Testis (tissue), 3 donors: Measurements from ENCODE around the gene SEC24A. TPM values are rescaled to one million over a fixed set of nuclear protein-coding genes. Genes with fewer than 3 reads are reported as not detected.
"Not testable (repeated sequence)": the region's sequence is repeated elsewhere in the genome, so short reads cannot be mapped to it uniquely, and the experiment has no call there.

ENCODE experiments used
- DNase-seq: peaks from one replicate; pipeline ENCODE4 v3.0.0-alpha.2; 2019
- H3K27ac ChIP-seq, 2 donors: fragments of 200-600 bp; sonication (generic); one replicate each; pipeline ENCODE4 v1.5.1; 2019
- H3K27me3 ChIP-seq: fragments of 200-600 bp; sonication (generic); one replicate; pipeline ENCODE4 v1.5.1; 2019
- H3K36me3 ChIP-seq: fragments of 200-600 bp; sonication (generic); one replicate; pipeline ENCODE4 v1.5.1; 2017; ENCODE audit warnings: low read depth; ENCODE audit errors: missing control alignments
- H3K4me1 ChIP-seq: fragments of 200-600 bp; sonication (generic); one replicate; pipeline ENCODE4 v1.5.1; 2019
- H3K4me3 ChIP-seq, 2 donors: fragments of 200-600 bp; sonication (generic); one replicate each; pipeline ENCODE4 v1.5.1; 2017 to 2019
- H3K9me3 ChIP-seq: fragments of 200-600 bp; sonication (generic); one replicate; pipeline ENCODE4 v1.5.1; 2017
- POLR2A ChIP-seq: fragments of 450-650 bp; IDR thresholded peaks from one replicate; pipeline ENCODE4 v1.6.1; 2017; ENCODE audit warnings: antibody characterized with exemption, mild to moderate bottlenecking, moderate library complexity
- WGBS, 2 donors: methylation state at CpG; one replicate each; pipeline ENCODE4 v1.1.5; 2018; 5-methylcytosine and 5-hydroxymethylcytosine counted together
- intact Hi-C: fragments of 100-400 bp; cut with DNase I; formaldehyde crosslinking; loops from one replicate; pipeline ENCODE4 v1.15.1; 2023; ENCODE audit warnings: low total_unique reads
- polyA plus RNA-seq: library from polyadenylated mRNA; stranded (reverse); fragments of 350-450 nt; fragmentation: Illumina TruSeq; extraction: RNeasy Lipid Tissue Mini Kit (QIAGEN cat#74804); gene quantifications from one replicate; pipeline ENCODE4 v1.2.3, GENCODE V29; 2014; ENCODE audit warnings: low read depth, low replicate concordance; ENCODE audit not compliant: insufficient read depth
- total RNA-seq, 2 donors: library from RNA; depleted of rRNA; stranded (reverse); fragments of >200 nt; gene quantifications; one replicate each; pipeline ENCODE4 v1.2.3, GENCODE V29; 2016
- TF ChIP-seq, protein P1 (sequence below), 3 experiments: fragments of 450-650 bp in 2 of 3; fragments of 200-600 bp in 1 of 3; sonication (generic) in 1 of 3; IDR thresholded peaks; one replicate each; pipeline ENCODE4 v1.5.1; 2016 to 2019; ENCODE audit warnings: antibody characterized with exemption in 3 of 3, mild to moderate bottlenecking in 2 of 3, moderate library complexity in 1 of 3

The SEC24A gene
- total and polyA plus RNA-seq, 3 donors from 2014 or later: 10.3 to 16.7 (median 13.7) TPM

DNA sequence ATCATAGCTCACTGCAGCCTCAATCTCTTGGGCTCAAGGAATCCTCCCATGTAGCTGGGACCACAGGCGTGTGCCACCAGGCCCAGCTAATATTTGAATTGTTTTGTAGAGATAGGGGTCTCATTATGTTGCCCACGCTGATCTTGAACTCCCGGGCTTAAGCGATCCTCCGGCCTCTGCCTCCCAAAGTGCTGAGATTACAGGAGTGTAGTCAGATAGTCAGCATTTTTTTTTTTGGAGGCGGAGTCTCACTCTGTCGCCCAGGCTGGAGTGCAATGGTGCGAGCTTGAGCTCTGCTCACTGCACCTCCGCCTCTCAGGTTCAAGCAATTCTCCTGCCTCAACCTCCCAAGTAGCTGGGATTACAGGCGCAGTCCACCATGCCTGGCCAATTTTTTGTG is 14.4 kb upstream of the SEC24A start:
- no peak for DNase-seq
- H3K27ac ChIP-seq: no peak overlapping the region
- no peaks in the 10 kb centered on the region for H3K4me1 ChIP-seq
- no peaks in the 10 kb centered on the region for H3K36me3 ChIP-seq
- H3K27me3 ChIP-seq: no peaks in the 10 kb centered on the region
- 87 to 89% methylated on average over 10 of the region's 10 CpGs for WGBS, 2 donors
- no peaks in the 10 kb centered on the region for H3K9me3 ChIP-seq
- TF ChIP-seq, protein P1, sequence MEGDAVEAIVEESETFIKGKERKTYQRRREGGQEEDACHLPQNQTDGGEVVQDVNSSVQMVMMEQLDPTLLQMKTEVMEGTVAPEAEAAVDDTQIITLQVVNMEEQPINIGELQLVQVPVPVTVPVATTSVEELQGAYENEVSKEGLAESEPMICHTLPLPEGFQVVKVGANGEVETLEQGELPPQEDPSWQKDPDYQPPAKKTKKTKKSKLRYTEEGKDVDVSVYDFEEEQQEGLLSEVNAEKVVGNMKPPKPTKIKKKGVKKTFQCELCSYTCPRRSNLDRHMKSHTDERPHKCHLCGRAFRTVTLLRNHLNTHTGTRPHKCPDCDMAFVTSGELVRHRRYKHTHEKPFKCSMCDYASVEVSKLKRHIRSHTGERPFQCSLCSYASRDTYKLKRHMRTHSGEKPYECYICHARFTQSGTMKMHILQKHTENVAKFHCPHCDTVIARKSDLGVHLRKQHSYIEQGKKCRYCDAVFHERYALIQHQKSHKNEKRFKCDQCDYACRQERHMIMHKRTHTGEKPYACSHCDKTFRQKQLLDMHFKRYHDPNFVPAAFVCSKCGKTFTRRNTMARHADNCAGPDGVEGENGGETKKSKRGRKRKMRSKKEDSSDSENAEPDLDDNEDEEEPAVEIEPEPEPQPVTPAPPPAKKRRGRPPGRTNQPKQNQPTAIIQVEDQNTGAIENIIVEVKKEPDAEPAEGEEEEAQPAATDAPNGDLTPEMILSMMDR (IDR thresholded peaks at IDR 0.05): no peak
- no peak for TF ChIP-seq POLR2A
- intact Hi-C loops: no loop called here
- H3K4me3 ChIP-seq: no peak overlapping the region

DNA sequence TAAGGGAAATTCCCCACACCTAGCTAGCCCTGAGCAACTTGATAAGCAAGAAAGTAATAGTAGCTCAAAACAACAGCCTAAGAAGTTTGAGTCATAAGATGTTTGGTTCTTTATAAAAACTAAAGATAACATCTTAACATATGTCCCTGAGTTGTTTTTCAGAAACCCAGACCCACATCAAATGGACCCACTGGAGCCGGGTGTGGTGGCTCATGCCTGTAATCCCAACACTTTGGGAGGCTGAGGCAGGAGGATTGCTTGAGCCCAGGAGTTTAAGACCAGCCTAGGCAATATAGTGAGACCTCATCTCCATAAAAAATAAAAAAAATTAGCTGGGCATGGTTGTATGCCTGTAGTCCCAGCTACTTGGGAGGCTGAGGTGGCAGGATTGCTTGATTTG is 13.2 kb upstream of the SEC24A start:
- H3K4me1 ChIP-seq, H3K27me3 ChIP-seq, H3K36me3 ChIP-seq, H3K27ac ChIP-seq, H3K9me3 ChIP-seq, intact Hi-C loops, H3K4me3 ChIP-seq, DNase-seq: not testable (repeated sequence)
- WGBS, 2 donors: 86 to 97% methylated on average over 1 of the region's 1 CpG

DNA sequence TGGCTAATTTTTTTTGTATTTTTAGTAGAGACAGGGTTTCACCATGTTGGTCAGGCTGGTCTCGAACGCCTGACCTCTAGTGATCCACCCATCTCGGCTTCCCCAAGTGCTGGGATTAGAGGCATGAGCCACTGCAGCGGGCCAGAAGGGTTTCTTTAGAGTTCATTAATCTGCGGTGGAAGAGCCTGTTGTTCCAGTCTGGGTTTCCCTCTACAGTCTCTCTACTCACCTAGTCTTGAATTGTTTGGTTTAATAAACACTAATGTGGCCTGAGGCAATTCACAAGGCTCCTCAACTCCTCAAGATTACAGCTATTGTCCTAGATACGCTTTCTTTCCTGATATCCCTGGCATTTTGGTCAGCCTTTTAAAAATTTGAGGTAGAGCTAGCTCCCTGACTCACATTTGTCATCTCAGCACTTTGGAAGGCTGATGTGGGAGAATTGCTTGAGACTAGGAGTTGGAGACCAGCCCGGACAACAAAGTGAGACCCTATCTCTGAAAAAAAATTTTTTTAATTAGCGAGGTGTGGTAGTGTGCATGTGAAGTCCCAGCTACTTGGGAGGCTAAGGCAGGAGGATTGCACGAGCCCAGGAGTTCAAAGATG is 11.4 kb upstream of the SEC24A start:
- Histone ChIP-seq H3K4me3 (no peak overlapping the region), H3K36me3 (no peaks in the 10 kb centered on the region), H3K4me1 (no peaks in the 10 kb centered on the region), H3K9me3 (no peaks in the 10 kb centered on the region), H3K27me3 (no peaks in the 10 kb centered on the region), H3K27ac (no peak overlapping the region)
- DNase-seq: no peak
- WGBS, 2 donors: 88 to 89% methylated on average over 9 of the region's 9 CpGs
- TF ChIP-seq, protein P1 (IDR thresholded peaks at IDR 0.05): no peak
- TF ChIP-seq POLR2A: no peak
- intact Hi-C loops: no loop called here

DNA sequence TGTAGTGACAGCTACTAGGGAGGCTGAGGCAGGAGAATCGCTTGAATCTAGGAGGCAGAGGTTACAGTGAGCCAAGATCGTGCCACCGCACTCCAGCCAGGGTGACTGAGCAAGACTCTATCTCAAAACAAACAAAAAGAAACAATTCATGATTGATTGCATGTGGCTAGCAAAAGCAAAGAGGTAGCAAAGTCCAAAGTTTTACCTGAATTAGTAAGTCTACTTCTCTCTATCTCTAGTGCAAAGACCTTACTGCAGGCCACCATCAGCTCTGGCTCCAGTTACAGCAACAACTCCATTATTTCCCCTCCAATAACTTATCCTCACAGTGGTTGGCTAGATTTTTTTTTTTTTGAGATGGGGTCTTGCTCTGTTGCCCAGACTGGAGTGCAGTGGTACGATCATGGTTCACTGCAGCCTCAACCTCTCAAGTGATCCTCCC is 9.8 kb upstream of the SEC24A start:
- intact Hi-C loops: no loop called here
- Histone ChIP-seq H3K4me1 (no peaks in the 10 kb centered on the region), H3K36me3 (no peaks in the 10 kb centered on the region), H3K27ac (no peak overlapping the region), H3K9me3 (no peaks in the 10 kb centered on the region), H3K27me3 (no peaks in the 10 kb centered on the region), H3K4me3 (no peak overlapping the region)
- TF ChIP-seq, protein P1 (IDR thresholded peaks at IDR 0.05): no peak
- TF ChIP-seq POLR2A: no peak
- WGBS, 2 donors: 88 to 90% methylated on average over 4 of the region's 4 CpGs
- no peak for DNase-seq

DNA sequence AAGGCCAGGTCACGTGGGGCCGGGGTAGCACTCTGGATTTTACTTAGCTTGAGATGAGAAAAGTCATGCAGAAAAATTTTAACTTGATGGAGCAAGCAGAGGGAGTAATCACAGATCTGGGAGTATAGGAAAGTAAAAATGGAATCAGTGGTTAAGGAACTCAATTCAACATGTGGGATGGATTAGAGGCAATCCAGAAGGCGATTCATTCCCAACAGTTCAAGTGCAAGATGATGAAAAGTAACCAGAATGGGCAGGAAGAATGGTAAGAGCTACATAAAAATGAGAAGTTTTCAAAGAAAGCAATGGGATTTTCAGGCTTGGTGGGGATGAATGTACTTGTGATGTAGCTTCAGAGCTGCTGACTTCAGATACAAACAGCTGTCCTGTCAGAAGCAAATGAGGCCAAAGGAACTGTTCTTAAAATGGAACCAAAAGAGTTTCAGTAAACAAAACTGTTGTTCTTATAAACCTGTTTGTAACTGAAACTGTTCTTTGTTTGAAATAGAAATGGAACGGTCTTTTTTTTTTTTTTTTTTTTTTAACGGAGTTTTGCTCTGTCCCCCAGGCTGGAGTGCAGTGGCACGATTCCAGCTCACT is 5.6 kb upstream of the SEC24A start:
- DNase-seq: no peak
- peaks cover 9% of the 10 kb centered on the region for H3K4me1 ChIP-seq
- no peaks in the 10 kb centered on the region for H3K9me3 ChIP-seq
- H3K27ac ChIP-seq: no peak overlapping the region
- H3K27me3 ChIP-seq: no peaks in the 10 kb centered on the region
- no peak for TF ChIP-seq POLR2A
- TF ChIP-seq, protein P1 (IDR thresholded peaks at IDR 0.05): no peak
- intact Hi-C loops: no loop called here
- no peak overlapping the region for H3K4me3 ChIP-seq
- WGBS, 2 donors: 85 to 89% methylated on average over 6 of the region's 6 CpGs
- no peaks in the 10 kb centered on the region for H3K36me3 ChIP-seq
